H54 (cell line): Measurements from ENCODE around the gene TNNT1.
A peak's percentile ranks its signal among the peaks of the same experiment; 100 is the strongest.

ENCODE experiments used
- DNase-seq: peaks from one replicate; pipeline ENCODE4 v3.0.0; 2011; ENCODE audit warnings: low spot score, mixed read lengths; ENCODE audit not compliant: insufficient read length
- FAIRE-seq: peaks from 3 replicates; lab custom pipeline; 2011; peaks lifted over from hg19 to GRCh38; lab: Jason Lieb, UNC
- POLR2A ChIP-seq: IDR thresholded peaks from 2 replicates; pipeline ENCODE4 v1.6.1; 2011; ENCODE audit warnings: low read depth, mild to moderate bottlenecking, low read length

The TNNT1 gene

DNA sequence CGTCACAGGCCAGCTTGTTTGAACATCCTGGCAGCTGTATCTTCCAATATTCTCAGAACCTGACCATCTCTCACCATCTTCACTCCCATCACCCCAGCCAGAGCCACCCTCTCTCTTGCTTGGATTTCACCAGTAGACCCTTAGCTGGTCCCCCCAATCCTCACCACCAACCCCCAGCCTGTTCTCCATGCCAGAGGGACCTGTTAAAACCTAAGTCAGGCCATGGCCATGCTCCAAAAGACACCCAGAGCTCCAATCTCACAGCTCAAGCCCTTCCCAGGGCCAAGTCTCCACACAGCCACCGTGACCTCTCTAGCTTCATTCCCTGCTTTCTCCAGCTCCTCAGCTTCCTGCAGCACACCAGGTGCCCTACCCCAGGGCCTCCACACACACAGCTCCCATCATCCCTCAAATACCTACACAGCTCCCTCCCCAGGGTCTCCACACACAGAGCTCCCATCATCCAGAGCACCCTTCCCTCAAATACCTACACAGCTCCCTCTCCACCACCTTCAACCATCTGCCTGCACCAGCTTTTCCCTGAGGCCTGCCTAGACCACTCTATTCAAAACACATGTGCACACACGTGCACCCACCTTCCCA, 59.6 kb downstream of the TNNT1 start:
- DNase-seq (no peak), FAIRE-seq (no peak)
- TF ChIP-seq POLR2A, result no peak

DNA sequence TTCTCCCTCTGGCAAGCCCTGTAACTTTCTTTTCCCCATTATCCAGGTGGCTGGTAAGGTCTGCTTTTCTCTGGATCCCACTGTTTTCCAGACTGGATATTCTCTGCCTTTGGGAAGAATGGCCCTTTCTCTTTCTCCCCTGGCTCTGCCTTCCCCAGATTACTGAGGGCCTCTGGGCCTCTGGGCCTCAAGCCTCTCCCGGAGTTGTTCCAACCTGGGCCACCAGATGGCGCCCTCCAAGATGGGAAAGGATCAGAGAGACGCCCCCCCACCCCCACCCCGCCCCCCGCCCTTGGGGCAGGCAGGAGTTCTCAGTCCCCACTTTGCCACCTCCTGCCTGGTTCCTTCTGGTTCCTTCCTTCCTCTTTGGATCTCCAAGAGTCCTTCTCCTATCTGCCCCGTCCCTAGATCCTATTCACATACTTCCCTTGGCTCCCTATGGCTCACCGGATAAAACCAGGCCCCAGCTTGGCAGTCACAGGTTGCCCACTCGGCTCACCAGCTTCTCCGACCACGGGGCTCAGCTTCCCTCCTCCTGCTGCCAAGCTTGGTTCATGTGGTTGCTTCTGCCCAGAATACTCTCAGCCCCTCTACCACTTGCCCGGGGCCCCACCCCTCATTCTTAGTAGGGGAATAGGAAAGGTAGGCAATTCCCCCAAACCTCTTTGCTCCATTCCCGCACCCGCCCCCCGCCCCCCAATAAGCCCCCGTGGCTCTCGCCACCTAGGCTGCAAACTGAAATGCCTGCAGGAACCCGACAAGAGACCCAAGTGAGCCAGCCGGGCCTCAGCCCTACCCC, 60.3 kb downstream of the TNNT1 start:
- TF ChIP-seq POLR2A, result no peak
- DNase-seq (peak; percentile 99), FAIRE-seq (no peak)

DNA sequence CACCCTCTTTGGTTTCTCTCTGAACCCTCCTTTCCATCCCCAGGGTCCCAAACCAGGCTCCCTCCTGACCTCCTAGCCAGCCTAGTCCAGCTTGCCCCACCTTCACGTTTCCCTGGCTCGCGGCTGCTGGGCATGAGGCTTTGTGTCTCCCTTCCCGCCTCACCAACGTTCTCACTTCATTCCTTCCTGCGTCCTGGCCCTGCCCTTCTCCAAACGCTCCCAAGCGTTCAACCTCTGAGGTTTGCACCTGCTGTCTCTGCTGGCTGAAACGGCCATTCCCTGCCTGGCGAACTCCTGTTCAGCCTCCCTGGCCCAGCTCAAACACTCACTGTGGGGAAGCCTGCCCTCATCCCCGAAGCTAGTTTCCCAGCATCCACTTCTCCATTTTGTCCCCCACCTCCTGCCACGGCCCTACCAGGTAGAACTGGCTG, 61.0 kb downstream of the TNNT1 start:
- no peak for FAIRE-seq
- no peak for TF ChIP-seq POLR2A
- DNase-seq, result no peak

- TF ChIP-seq POLR2A, result no peak
- FAIRE-seq (no peak), DNase-seq (no peak)
Measured at GRCh38 chr19:55087542-55087901, 61.5 kb downstream of the TNNT1 start.

DNA sequence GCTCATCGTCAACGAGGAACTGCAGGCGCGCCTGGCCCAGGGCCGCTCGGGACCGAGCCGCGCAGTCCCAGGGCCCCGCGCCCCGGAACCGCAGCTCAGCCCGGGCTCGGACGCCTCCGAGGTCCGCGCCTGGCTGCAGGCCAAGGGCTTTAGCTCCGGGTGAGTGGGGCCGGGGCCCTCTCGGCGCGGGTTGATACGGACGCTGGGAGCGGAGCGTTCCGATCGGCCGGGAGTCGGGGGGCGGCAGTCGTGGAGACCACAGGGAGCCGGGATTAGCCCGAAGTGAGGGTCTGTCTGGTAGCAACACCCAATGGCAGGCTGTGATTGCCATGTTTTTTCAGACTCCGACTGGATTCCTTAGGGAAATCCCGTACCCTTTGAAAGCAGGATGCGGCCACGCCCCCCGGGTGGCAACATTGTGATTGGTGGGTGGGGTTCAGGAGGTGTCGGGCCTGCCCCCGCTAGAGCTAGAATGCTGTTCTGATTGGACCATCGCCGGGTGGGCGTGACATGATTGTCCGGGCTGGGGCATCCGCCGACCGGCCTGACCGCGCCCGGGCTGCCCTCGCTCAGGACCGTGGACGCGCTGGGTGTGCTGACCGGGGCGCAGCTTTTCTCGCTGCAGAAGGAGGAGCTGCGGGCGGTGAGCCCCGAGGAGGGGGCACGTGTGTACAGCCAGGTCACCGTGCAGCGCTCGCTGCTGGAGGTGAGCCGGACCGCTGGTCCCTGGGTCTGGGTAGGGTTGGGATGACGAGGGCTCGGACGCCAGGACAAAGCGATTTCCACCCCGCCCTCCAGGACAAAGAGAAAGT, 62.1 kb downstream of the TNNT1 start:
- FAIRE-seq (no peak), DNase-seq (peak; percentile 99)
- TF ChIP-seq POLR2A, result peak; percentile 57

- no peak for FAIRE-seq
- no peak for TF ChIP-seq POLR2A
- DNase-seq, result no peak
Measured at GRCh38 chr19:55085923-55086715, 62.9 kb downstream of the TNNT1 start.

DNA sequence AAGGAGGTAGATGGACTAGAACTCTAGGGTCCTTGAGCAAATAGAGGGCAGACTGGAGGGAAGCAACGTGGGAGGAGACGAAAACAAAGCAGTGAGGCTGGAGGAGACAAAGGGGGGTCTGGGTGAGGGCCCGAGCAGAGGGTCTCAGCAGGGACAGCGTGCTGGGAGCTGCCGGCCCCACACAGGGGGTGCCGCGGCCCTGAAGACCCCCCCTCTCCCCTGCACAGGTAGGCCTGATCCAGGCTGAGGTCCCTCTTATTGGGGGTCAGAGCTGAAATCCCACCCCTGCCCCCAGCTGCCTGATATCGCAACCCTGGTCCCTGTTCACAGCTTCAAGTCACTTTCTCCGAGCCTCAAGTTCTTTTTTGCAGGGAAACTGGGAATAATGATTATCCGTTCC, 64.6 kb downstream of the TNNT1 start:
- DNase-seq (no peak), FAIRE-seq (no peak)
- TF ChIP-seq POLR2A, result no peak

- no peak for TF ChIP-seq POLR2A
- FAIRE-seq, result no peak
- no peak for DNase-seq
Measured at GRCh38 chr19:55083004-55083850, 65.8 kb downstream of the TNNT1 start.
